H1 (cell line): ENCODE measurements around the gene RBM44. TPM values are rescaled to one million over a fixed set of nuclear protein-coding genes. Genes with fewer than 3 reads are reported as not detected.
A peak's percentile ranks its signal among the peaks of the same experiment; 100 is the strongest.

ENCODE experiments used
- CTCF ChIA-PET: fragments of 300-600 bp; sonication (Branson Sonifier 250); formaldehyde crosslinking; loops from one replicate; lab custom pipeline; 2021; ENCODE audit not compliant: partially characterized antibody; lab: Charles Lee
- POLR2A ChIA-PET: fragments of 300-600 bp; sonication (Branson Sonifier 250); formaldehyde crosslinking; loops from one replicate; lab custom pipeline; 2021; ENCODE audit warnings: inconsistent platforms; ENCODE audit not compliant: partially characterized antibody; lab: Charles Lee
- DNase-seq, 2 experiments: peaks; one replicate each; pipeline versions ENCODE4 v3.0.0 to v3.0.0-alpha.2; 2010 to 2022; ENCODE audit warnings: low spot score in 2 of 2, low read depth in 1 of 2, mixed read lengths in 1 of 2
- FAIRE-seq: peaks from 2 replicates; lab custom pipeline; 2011; peaks lifted over from hg19 to GRCh38; lab: Jason Lieb, UNC
- H2AFZ ChIP-seq: 2 replicates; pipeline ENCODE4 v1.8.1; 2012; ENCODE audit warnings: low read length, inconsistent platforms
- H2AK5ac ChIP-seq: 2 replicates; pipeline ENCODE4 v1.6.1; 2013; ENCODE audit warnings: low read depth, low read length
- H2BK120ac ChIP-seq: replicated peaks from 2 replicates; pipeline ENCODE3; 2013; ENCODE audit warnings: low read depth, low read length, inconsistent platforms
- H2BK12ac ChIP-seq: 2 replicates; pipeline ENCODE4 v1.6.1; 2013; ENCODE audit warnings: low read depth, low read length
- H2BK15ac ChIP-seq: 2 replicates; pipeline ENCODE4 v1.6.1; 2013; ENCODE audit warnings: low read length
- H2BK20ac ChIP-seq: 2 replicates; pipeline ENCODE4 v1.6.1; 2013; ENCODE audit warnings: low read length
- H2BK5ac ChIP-seq: 2 replicates; pipeline ENCODE4 v1.6.1; 2013; ENCODE audit warnings: low read depth, low read length
- H3K14ac ChIP-seq: 2 replicates; pipeline ENCODE4 v1.6.1; 2013; ENCODE audit warnings: inconsistent platforms; ENCODE audit not compliant: insufficient read length
- H3K18ac ChIP-seq: 2 replicates; pipeline ENCODE4 v1.6.1; 2013; ENCODE audit warnings: low read length; ENCODE audit errors: extremely low read depth
- H3K23ac ChIP-seq: 2 replicates; pipeline ENCODE4 v1.6.1; 2013; ENCODE audit warnings: inconsistent platforms; ENCODE audit not compliant: insufficient read length
- H3K23me2 ChIP-seq: 2 replicates; pipeline ENCODE4 v1.6.1; 2013; ENCODE audit warnings: low read depth, low read length
- H3K27ac ChIP-seq: 2 replicates; pipeline ENCODE4 v1.6.1; 2011; ENCODE audit warnings: low read depth, low read length, inconsistent platforms
- H3K27me3 ChIP-seq, 4 experiments: replicated peaks in 1 of 4; 1 replicate in 1 of 4; 2 replicates in 3 of 4; pipeline versions ENCODE4 v1.6.1 to v1.8.1; 2011 to 2013; ENCODE audit warnings: low read length in 3 of 4, mild to moderate bottlenecking in 3 of 4, inconsistent platforms in 2 of 4, mixed read lengths in 2 of 4, moderate library complexity in 1 of 4; ENCODE audit not compliant: control insufficient read depth in 3 of 4, insufficient read depth in 3 of 4; ENCODE audit errors: extremely low read depth in 1 of 4
- H3K36me3 ChIP-seq, 4 experiments: 2 replicates each; pipeline versions ENCODE4 v1.6.1 to v1.8.1; 2011 to 2013; ENCODE audit warnings: mild to moderate bottlenecking in 4 of 4, low read length in 3 of 4, moderate library complexity in 2 of 4, control low read depth in 1 of 4, inconsistent platforms in 1 of 4; ENCODE audit not compliant: insufficient read depth in 4 of 4, control insufficient read depth in 2 of 4
- H3K4ac ChIP-seq: replicated peaks from 2 replicates; pipeline ENCODE3; 2013; ENCODE audit warnings: low read length, low read depth, mixed read lengths, inconsistent platforms; ENCODE audit not compliant: insufficient read length
- H3K4me1 ChIP-seq, 4 experiments: replicated peaks in 1 of 4; 1 replicate in 1 of 4; 2 replicates in 3 of 4; pipeline versions ENCODE4 v1.6.1 to v1.8.1; 2011 to 2013; ENCODE audit warnings: low read length in 3 of 4, inconsistent platforms in 2 of 4, mixed read lengths in 1 of 4; ENCODE audit not compliant: insufficient read depth in 4 of 4, control insufficient read depth in 3 of 4
- H3K4me2 ChIP-seq, 2 experiments: 2 replicates each; pipeline versions ENCODE4 v1.6.1 to v1.8.1; 2011 to 2013; ENCODE audit warnings: low read depth in 2 of 2, low read length in 2 of 2, control low read depth in 1 of 2, inconsistent platforms in 1 of 2, mild to moderate bottlenecking in 1 of 2; ENCODE audit not compliant: insufficient read depth in 1 of 2
- H3K4me3 ChIP-seq, 4 experiments: fragments of 200-600, 300-600 bp in 1 of 4; sonication (generic), shearing (Covaris generic), sonication (Bioruptor Twin) in 1 of 4; 2 replicates each; pipeline versions ENCODE4 v1.5.1 to v1.8.1; 2011 to 2016; ENCODE audit warnings: low read length in 4 of 4, low read depth in 3 of 4, control low read depth in 2 of 4, inconsistent platforms in 2 of 4, mild to moderate bottlenecking in 2 of 4, mixed read lengths in 1 of 4, moderate library complexity in 1 of 4; ENCODE audit not compliant: insufficient read depth in 2 of 4; ENCODE audit errors: extremely low read depth in 1 of 4
- H3K56ac ChIP-seq: replicated peaks from 2 replicates; pipeline ENCODE3; 2013; ENCODE audit warnings: low read depth, mild to moderate bottlenecking, mixed read lengths, low read length, inconsistent platforms; ENCODE audit not compliant: insufficient read length
- H3K79me1 ChIP-seq: 2 replicates; pipeline ENCODE4 v1.6.1; 2013; ENCODE audit warnings: low read depth, low read length, control low read depth
- H3K79me2 ChIP-seq, 2 experiments: 2 replicates each; pipeline versions ENCODE4 v1.6.1 to v1.8.1; 2012 to 2013; ENCODE audit warnings: low read length in 2 of 2, mild to moderate bottlenecking in 2 of 2, inconsistent platforms in 1 of 2; ENCODE audit not compliant: insufficient read depth in 2 of 2, control insufficient read depth in 1 of 2
- H3K9ac ChIP-seq, 4 experiments: replicated peaks in 1 of 4; 1 replicate in 1 of 4; 2 replicates in 3 of 4; pipeline versions ENCODE4 v1.6.1 to v1.8.1; 2011 to 2013; ENCODE audit warnings: low read depth in 3 of 4, low read length in 3 of 4, control low read depth in 2 of 4, mild to moderate bottlenecking in 2 of 4, moderate library complexity in 2 of 4, inconsistent platforms in 1 of 4; ENCODE audit errors: extremely low read depth in 1 of 4
- H3K9me3 ChIP-seq, 2 experiments: 2 replicates each; pipeline versions ENCODE4 v1.6.1 to v1.8.1; 2012 to 2013; ENCODE audit warnings: mild to moderate bottlenecking in 2 of 2, moderate library complexity in 2 of 2, control low read depth in 1 of 2, inconsistent platforms in 1 of 2, low read depth in 1 of 2, low read length in 1 of 2, mixed read lengths in 1 of 2; ENCODE audit not compliant: insufficient read depth in 2 of 2
- H4K20me1 ChIP-seq, 2 experiments: replicated peaks in 1 of 2; 2 replicates each; pipeline versions ENCODE3 to v1.8.1; 2011 to 2013; ENCODE audit warnings: inconsistent platforms in 2 of 2, low read length in 2 of 2, mild to moderate bottlenecking in 1 of 2; ENCODE audit not compliant: insufficient read depth in 2 of 2, control insufficient read depth in 1 of 2
- H4K5ac ChIP-seq: 2 replicates; pipeline ENCODE4 v1.6.1; 2013; ENCODE audit warnings: low read length, low read depth, mixed read lengths, inconsistent platforms; ENCODE audit not compliant: insufficient read length
- H4K8ac ChIP-seq: 2 replicates; pipeline ENCODE4 v1.8.0; 2013; ENCODE audit warnings: mild to moderate bottlenecking, moderate library complexity, low read length, inconsistent platforms; ENCODE audit not compliant: insufficient read depth; ENCODE audit errors: extremely low read depth
- H4K91ac ChIP-seq: replicated peaks from 2 replicates; pipeline ENCODE3; 2013; ENCODE audit warnings: low read length, mixed read lengths, inconsistent platforms; ENCODE audit not compliant: insufficient read length
- BACH1 ChIP-seq: IDR thresholded peaks from 2 replicates; pipeline ENCODE4 v1.6.1; 2012; ENCODE audit warnings: low read length, improper control_type of control experiment
- CTCF ChIP-seq, 3 experiments: IDR thresholded peaks; 1 replicate in 2 of 3; 2 replicates in 1 of 3; pipeline versions ENCODE4 v1.5.1 to v1.6.1; 2011; ENCODE audit warnings: low read length in 3 of 3, mild to moderate bottlenecking in 3 of 3, inconsistent platforms in 2 of 3, low read depth in 1 of 3, moderate library complexity in 1 of 3; ENCODE audit not compliant: insufficient read depth in 1 of 3; ENCODE audit errors: control extremely low read depth in 1 of 3
- FOSL1 ChIP-seq: IDR thresholded peaks from 2 replicates; pipeline ENCODE4 v1.6.1; 2011; ENCODE audit warnings: mild to moderate bottlenecking, low read depth, low read length, moderate library complexity; ENCODE audit not compliant: insufficient read depth
- JUN ChIP-seq: IDR thresholded peaks from 2 replicates; pipeline ENCODE4 v1.6.1; 2011; ENCODE audit warnings: low read depth, mild to moderate bottlenecking, improper control_type of control experiment, low read length
- KDM4A ChIP-seq: IDR thresholded peaks from one replicate; pipeline ENCODE4 v1.7.1; 2012; ENCODE audit warnings: low read depth, mild to moderate bottlenecking, moderate library complexity, low read length, inconsistent platforms; ENCODE audit not compliant: severe bottlenecking
- SIRT6 ChIP-seq: IDR thresholded peaks from one replicate; pipeline ENCODE4 v1.7.1; 2012; ENCODE audit warnings: low read length, inconsistent platforms
- SP1 ChIP-seq: IDR thresholded peaks from 2 replicates; pipeline ENCODE4 v1.6.1; 2011; ENCODE audit warnings: low read depth, low read length
- SRF ChIP-seq: IDR thresholded peaks from 2 replicates; pipeline ENCODE4 v1.6.1; 2011; ENCODE audit warnings: mild to moderate bottlenecking, low read depth, low read length, moderate library complexity
- WGBS, 2 experiments: shearing (Covaris generic) in 1 of 2; methylation state at CpG; one replicate each; pipeline versions ENCODE4 v1.1.6 to v1.1.7; 2013 to 2015; ENCODE audit warnings: low lambda C conversion rate in 2 of 2, mixed read lengths in 2 of 2, inconsistent platforms in 1 of 2, low coverage in 1 of 2, missing lambda C conversion rate in 1 of 2; ENCODE audit not compliant: insufficient replicate concordance in 2 of 2, insufficient coverage in 1 of 2, insufficient read length in 1 of 2; ENCODE audit errors: extremely low coverage in 1 of 2, missing lambda C conversion rate in 1 of 2; 5-methylcytosine and 5-hydroxymethylcytosine counted together
- polyA plus RNA-seq, 7 experiments: library from polyadenylated mRNA; depleted of rRNA in 3 of 7; stranded (reverse) in 5 of 7; unstranded in 2 of 7; fragments of >200 nt in 5 of 7; fragments of 200-250 nt in 2 of 7; gene quantifications; 1 replicate in 5 of 7; 2 replicates in 1 of 7; 4 replicates in 1 of 7; pipeline versions ENCODE4 v1.2.1 to v1.2.3, GENCODE V29; 2011 to 2013; ENCODE audit warnings: missing spikeins in 2 of 7, mixed read lengths in 2 of 7
- total RNA-seq: library from RNA; stranded (reverse); fragmentation: NEBNext Ultra II Directional; extraction: Animal tissue kit (Norgen Biotek cat#: 25700); gene quantifications from 2 replicates; pipeline ENCODE4 v1.2.1, GENCODE V29; 2021
- TF ChIP-seq, protein P1 (sequence below): IDR thresholded peaks from 2 replicates; pipeline ENCODE4 v1.6.1; 2011; ENCODE audit warnings: low read depth, mild to moderate bottlenecking, low read length; ENCODE audit not compliant: insufficient read depth

The RBM44 gene
- total and polyA plus RNA-seq, 2 of the 8 experiments (the other 6 are each of a cell fraction or from before 2014, with no cell fraction given): 0.12 to 0.43 TPM

DNA sequence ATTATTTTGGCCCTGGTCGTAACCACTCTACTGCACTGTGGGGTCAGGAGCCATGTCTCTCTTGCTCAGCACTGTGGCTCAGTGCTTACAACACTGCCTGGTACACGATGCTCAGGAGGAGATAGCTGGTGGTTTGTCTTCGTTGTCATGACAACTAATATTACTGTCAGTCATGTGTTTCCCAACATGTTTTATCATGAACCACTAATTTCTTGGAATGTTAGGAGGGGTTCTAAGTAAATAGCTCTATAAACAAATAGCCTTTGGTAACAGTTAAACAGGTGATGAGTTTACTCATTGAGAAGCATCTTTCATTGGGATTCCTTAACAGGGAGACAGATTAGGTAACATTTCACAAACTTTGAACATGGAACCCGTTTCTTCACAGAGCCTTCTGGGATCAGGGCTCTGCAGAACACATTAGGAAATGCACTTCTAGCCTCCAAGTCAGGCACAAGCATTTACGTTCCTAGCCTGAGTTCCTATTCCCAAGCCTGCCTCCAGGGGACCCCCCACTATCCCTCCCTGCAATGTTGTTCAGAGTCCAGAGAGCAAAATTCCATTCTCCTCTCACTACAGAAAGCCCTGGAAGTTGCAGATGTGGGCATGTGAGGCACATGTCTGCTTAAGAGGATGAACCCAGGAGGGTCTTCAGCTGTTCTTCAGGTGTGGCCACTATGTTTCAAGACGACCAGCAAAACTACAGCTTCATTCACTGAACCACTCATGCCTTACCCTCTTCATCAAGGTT lies 6.4 kb upstream of the RBM44 start:
- no peak overlapping the region for H3K4me2 ChIP-seq
- no peaks in the 10 kb centered on the region for H4K20me1 ChIP-seq
- no peak overlapping the region for H4K91ac ChIP-seq
- H3K27me3 ChIP-seq: no peaks in the 10 kb centered on the region; a peak in 1 of 7 replicates
- H3K18ac ChIP-seq: no peak overlapping the region
- H3K36me3 ChIP-seq: no peaks in the 10 kb centered on the region; a peak in 1 of 8 replicates
- DNase-seq: peak; percentile 7 to 61
- H2BK20ac ChIP-seq: no peak overlapping the region
- no peak overlapping the region for H4K5ac ChIP-seq
- H3K23ac ChIP-seq: no peak overlapping the region
- H2AFZ ChIP-seq: peak overlapping the region; percentile 82; the same call in 1 of the 2 replicates
- no peak overlapping the region for H2BK15ac ChIP-seq
- H2BK12ac ChIP-seq: no peak overlapping the region
- no peak overlapping the region for H3K14ac ChIP-seq
- no peaks in the 10 kb centered on the region for H3K23me2 ChIP-seq
- H4K8ac ChIP-seq: no peak overlapping the region
- H3K27ac ChIP-seq: no peak overlapping the region
- H3K9me3 ChIP-seq: peaks cover 3 to 4% of the 10 kb centered on the region in 2 experiments; a peak in 3 of 4 replicates
- H2BK120ac ChIP-seq: no peak overlapping the region
- H3K4me3 ChIP-seq: no peak overlapping the region
- CTCF ChIA-PET: interaction anchor here (0.8 to 1.7 kb wide), 7 partner anchors 17 to 121 kb away, joined by 3 to 4 read pairs (median 3); no protein-coding TSS in a partner anchor
- FAIRE-seq: peak; percentile 83
- no peak overlapping the region for H3K4ac ChIP-seq
- H3K79me2 ChIP-seq: no peaks in the 10 kb centered on the region
- POLR2A ChIA-PET: no interaction called here
- H2AK5ac ChIP-seq: no peak overlapping the region
- H3K4me1 ChIP-seq: no peaks in the 10 kb centered on the region
- no peak overlapping the region for H2BK5ac ChIP-seq
- no peak overlapping the region for H3K56ac ChIP-seq
- H3K79me1 ChIP-seq: no peaks in the 10 kb centered on the region
- WGBS, 2 experiments: 81% methylated on average over 6 of the region's 6 CpGs; no CpG with 5 or more reads in 1 of the 2 experiments
- H3K9ac ChIP-seq: no peak overlapping the region
- TF ChIP-seq FOSL1: no peak
- TF ChIP-seq BACH1: no peak
- TF ChIP-seq SRF: no peak
- TF ChIP-seq SP1: no peak
- TF ChIP-seq SIRT6: no peak
- no peak for TF ChIP-seq JUN
- TF ChIP-seq KDM4A: no peak
- TF ChIP-seq CTCF (IDR thresholded peaks at IDR 0.05; ENCODE audit: control extremely low read depth in 1 of 3, insufficient read depth in 1 of 3, low read depth in 1 of 3, low read length in 3 of 3): peak; percentile 44 to 62 (median 52)
- TF ChIP-seq, protein P1, sequence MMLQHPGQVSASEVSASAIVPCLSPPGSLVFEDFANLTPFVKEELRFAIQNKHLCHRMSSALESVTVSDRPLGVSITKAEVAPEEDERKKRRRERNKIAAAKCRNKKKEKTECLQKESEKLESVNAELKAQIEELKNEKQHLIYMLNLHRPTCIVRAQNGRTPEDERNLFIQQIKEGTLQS: no peak
